Stomach (tissue), 4 donors: Measurements from ENCODE around the gene KLK15.

Source experiments
- CTCF ChIP-seq, 7 experiments: fragments of 450-650 bp in 4 of 7; fragments of 200-600 bp in 3 of 7; sonication (generic) in 3 of 7; IDR thresholded peaks; one replicate each; pipeline ENCODE4 v1.5.1; 2016 to 2019; ENCODE audit warnings: antibody characterized with exemption in 7 of 7, control low read depth in 2 of 7, mild to moderate bottlenecking in 1 of 7
- POLR2A ChIP-seq, 4 donors: fragments of 450-650 bp; IDR thresholded peaks; one replicate each; pipeline ENCODE4 v1.6.1; 2016; ENCODE audit warnings: antibody characterized with exemption in 4 of 4, control low read depth in 2 of 4, mild to moderate bottlenecking in 1 of 4, moderate library complexity in 1 of 4

- TF ChIP-seq POLR2A (IDR thresholded peaks at IDR 0.05) (no peak), CTCF (IDR thresholded peaks at IDR 0.05) (no peak)
Measured at GRCh38 chr19:50859849-50860248, 26.5 kb upstream of the KLK15 start.
